D721Med (cell line): ENCODE results near the gene TYK2.
"Not testable (repeated sequence)": the region's sequence is repeated elsewhere in the genome, so short reads cannot be mapped to it uniquely, and the experiment has no call there.

Experiments used
- DNase-seq: peaks from one replicate; pipeline ENCODE4 v3.0.0; 2011; ENCODE audit warnings: low spot score; ENCODE audit not compliant: insufficient read length
- FAIRE-seq: peaks from 2 replicates; lab custom pipeline; 2011; peaks lifted over from hg19 to GRCh38; lab: Jason Lieb, UNC
- TF ChIP-seq, protein P1 (sequence below): IDR thresholded peaks from 2 replicates; pipeline ENCODE4 v1.5.1; 2012; ENCODE audit warnings: mild to moderate bottlenecking, control low read depth; ENCODE audit not compliant: insufficient read depth; ENCODE audit errors: missing control alignments

Gene TYK2

DNA sequence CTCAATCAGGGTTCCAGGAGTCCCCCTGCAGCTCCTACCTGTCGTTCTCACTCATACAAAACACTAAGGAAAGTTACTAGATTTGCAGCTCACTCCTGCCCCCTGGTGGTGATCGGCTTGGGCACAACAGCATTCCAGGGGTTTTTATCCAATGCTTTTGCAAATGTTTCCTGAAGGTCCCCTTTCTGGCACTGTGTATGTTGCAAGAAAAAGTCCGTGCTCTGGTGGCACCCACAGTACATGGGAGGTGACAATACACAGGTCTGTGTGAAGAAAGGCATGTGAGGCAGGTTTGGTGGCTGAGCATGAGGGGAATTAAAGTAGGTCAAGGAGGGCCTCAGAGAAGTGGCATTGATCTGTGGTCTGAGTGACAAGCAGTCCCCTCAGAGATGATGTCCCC is 8.6 kb upstream of the TYK2 start:
- FAIRE-seq = peak; percentile 35
- TF ChIP-seq, protein P1, sequence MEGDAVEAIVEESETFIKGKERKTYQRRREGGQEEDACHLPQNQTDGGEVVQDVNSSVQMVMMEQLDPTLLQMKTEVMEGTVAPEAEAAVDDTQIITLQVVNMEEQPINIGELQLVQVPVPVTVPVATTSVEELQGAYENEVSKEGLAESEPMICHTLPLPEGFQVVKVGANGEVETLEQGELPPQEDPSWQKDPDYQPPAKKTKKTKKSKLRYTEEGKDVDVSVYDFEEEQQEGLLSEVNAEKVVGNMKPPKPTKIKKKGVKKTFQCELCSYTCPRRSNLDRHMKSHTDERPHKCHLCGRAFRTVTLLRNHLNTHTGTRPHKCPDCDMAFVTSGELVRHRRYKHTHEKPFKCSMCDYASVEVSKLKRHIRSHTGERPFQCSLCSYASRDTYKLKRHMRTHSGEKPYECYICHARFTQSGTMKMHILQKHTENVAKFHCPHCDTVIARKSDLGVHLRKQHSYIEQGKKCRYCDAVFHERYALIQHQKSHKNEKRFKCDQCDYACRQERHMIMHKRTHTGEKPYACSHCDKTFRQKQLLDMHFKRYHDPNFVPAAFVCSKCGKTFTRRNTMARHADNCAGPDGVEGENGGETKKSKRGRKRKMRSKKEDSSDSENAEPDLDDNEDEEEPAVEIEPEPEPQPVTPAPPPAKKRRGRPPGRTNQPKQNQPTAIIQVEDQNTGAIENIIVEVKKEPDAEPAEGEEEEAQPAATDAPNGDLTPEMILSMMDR = peak; percentile 94

DNA sequence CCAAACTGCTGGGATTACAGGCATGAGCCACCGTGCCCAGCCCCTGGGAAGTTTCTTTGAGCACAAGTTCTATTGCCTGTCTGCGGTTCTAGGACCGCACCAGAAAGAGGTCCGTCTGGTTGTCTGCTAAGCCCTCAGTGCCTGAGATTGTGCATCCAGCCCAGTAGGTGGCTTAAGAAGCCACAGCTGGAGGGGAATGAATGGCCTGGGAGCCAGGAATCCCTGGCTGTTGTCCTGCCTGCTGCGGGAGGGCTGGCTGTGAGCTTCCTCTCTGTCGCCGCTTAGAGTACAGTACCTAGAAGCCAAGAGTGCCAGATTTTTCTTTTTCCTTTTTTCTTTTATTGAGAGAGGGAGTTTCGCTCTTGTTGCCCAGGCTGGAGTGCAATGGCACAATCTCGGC is 4.2 kb upstream of the TYK2 start:
- no peak for DNase-seq
- FAIRE-seq = no peak
- TF ChIP-seq, protein P1 = no peak

More for the DNA sequence above, 8.6 kb upstream of the TYK2 start:
- no peak for DNase-seq

DNA sequence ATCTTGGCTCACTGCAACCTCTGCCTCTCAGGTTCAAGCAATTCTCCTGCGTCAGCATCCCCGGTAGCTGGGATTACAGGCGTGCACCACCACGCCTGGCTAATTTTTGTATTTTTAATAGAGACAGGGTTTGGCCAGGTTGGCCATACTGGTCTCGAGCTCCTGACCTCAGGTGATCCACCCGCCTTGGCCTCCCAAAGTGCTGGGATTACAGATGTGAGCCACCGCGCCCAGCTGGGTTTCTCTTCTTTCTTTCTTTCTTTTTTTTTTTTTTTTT is 2.8 kb upstream of the TYK2 start:
- not testable (repeated sequence) for FAIRE-seq, DNase-seq

DNA sequence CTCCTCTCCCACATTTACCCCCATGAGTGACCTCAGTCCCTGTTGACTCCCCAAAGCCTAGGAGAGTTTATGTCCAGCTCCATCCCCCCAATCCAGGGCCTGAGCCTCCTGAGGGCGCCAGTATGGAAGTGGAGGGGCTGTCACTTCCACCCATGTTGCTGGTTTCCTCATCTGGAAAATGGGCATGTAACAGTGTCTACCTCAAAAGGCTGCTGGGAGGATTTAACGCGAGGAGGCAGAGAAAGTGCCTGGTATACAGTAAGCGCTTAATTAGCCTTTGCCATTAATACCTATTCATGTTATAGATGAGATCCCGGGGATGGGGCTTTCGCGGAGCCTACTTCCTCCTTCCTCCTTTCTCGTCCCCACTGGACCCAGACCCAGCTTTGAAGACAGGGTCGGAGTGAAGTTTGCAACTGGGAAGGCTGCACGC is 476 bp downstream of the TYK2 start:
- TF ChIP-seq, protein P1 = no peak
- FAIRE-seq = no peak
- no peak for DNase-seq

DNA sequence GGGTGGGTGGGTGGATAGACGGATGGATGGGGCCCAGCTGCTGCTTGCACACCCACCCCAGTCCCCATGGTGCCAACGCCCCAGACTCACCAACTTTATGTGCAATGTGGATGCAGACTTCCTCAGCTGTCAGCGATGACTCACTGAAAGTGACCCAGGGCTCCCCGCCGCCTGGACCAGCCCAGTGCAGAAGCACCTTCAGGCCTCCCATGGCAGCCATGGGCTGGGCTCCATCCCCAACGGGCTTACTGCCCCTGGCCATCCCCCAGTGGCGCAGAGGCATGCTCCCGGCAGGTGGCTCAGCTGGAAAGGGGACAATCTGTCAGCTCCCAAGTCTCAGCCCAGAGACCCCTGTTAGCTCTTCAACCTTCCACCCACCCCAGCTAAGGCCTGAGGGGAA is 2.2 kb downstream of the TYK2 start:
- TF ChIP-seq, protein P1 = no peak
- no peak for DNase-seq
- no peak for FAIRE-seq

DNA sequence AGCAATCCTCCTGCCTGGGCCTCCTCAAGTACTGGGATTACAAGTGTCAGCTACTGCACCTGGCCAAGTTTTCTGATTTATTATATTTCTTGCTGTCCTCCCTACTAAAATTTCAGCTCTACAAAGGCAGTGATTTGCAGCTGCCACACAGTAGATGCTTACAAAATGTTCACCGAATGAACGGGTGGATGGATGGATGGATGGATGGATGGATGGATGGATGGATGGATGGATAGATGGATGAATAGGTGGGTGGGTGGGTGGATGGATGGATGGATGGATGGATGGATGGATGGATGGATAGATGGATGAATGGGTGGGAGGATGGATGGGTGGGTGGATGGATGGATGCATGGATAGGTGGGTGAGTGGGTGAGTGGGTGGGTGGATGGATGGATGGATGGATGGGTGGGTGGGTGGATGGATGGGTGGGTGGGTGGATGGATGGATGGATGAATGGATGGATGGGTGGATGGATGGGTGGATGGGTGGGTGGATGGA is 3.2 kb downstream of the TYK2 start:
- FAIRE-seq = not testable (repeated sequence)

DNA sequence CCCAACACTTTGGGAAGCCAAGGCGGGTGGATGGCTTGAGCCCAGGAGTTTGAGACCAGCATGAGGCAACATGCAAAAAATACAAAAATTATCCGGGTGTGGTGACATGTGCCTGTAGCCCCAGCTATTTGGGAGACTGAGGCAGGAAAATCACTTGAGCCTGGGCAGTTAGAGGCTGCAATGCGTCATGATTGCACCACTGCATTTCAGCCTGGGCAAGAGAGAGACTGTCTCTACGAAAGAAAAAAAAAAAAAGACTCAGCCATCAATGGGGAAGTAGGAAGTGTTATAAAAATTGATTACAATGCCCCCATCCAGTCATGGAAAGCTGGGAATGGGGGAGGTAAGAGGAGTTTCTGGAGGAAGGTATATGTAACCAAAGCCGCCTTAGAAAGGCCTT is 5.4 kb downstream of the TYK2 start:
- DNase-seq (no peak), FAIRE-seq (no peak)
- TF ChIP-seq, protein P1 = no peak

More for the DNA sequence above, 3.2 kb downstream of the TYK2 start:
- not testable (repeated sequence) for DNase-seq

DNA sequence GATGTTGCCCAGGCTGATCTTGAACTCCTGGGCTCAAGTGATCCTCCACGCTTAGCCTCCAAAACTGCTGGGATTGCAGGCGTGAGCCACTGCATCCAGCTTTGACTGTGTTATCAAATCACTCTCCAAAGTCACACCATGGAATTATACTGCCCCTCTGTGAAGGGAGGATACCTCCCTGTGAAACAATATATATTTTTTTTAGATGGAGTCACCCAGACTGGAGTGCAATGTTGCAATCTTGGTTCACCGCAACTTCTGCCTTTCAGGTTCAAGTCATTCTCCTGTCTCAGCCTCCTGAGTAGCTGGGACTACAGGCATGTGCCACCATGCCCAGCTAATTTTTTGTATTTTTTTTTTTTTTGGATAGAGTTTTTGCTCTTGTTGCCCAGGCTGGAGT is 7.7 kb downstream of the TYK2 start:
- DNase-seq (no peak), FAIRE-seq (no peak)
- TF ChIP-seq, protein P1 = no peak
